Measurements from ENCODE around the gene PLXDC1. TPM values are rescaled to one million over a fixed set of nuclear protein-coding genes. Genes with fewer than 3 reads are reported as not detected.
A peak's percentile ranks its signal among the peaks of the same experiment; 100 is the strongest.

PLXDC1 gene
- total RNA-seq, 1 experiment from 2014 or later: 2.0 TPM

GRCh38 chr17:39099663-39100286 lies 51.7 kb downstream of the PLXDC1 start:
- Histone ChIP-seq H4K20me1 (ENCODE audit: control insufficient read depth, insufficient read depth, insufficient read length) (no peaks in the 10 kb centered on the region), H3K4me2 (ENCODE audit: insufficient read depth, insufficient read length, low read length) (no peak overlapping the region), H2BK120ac (ENCODE audit: low read depth, low read length, poor library complexity, severe bottlenecking) (no peak overlapping the region), H3K18ac (ENCODE audit: insufficient read length, low read depth, low read length) (no peak overlapping the region), H3K23me2 (ENCODE audit: insufficient read length, low read depth, low read length, poor library complexity, severe bottlenecking) (no peaks in the 10 kb centered on the region), H2AFZ (ENCODE audit: low read length) (no peak overlapping the region), H3K27me3 (ENCODE audit: insufficient read depth, low read length) (no peaks in the 10 kb centered on the region; the same call in 1 of the 2 replicates), H3K23ac (ENCODE audit: insufficient read length, low read depth, low read length) (no peak overlapping the region), H2AK5ac (ENCODE audit: insufficient read length, low read length) (no peak overlapping the region), H3K56ac (ENCODE audit: insufficient read length, low read depth, low read length) (no peak overlapping the region), H2BK12ac (ENCODE audit: insufficient read length, low read depth, low read length) (no peak overlapping the region), H3K9me3 (ENCODE audit: control insufficient read depth, low read depth, low read length) (no peaks in the 10 kb centered on the region), H3T11ph (ENCODE audit: low read length) (no peak overlapping the region), H3K79me2 (ENCODE audit: insufficient read depth, low read length) (no peaks in the 10 kb centered on the region), H3K9ac (ENCODE audit: extremely low read depth, insufficient read length, low read length) (no peak overlapping the region), H2BK20ac (ENCODE audit: low read depth, low read length, poor library complexity, severe bottlenecking) (no peak overlapping the region), H4K8ac (replicated peaks; ENCODE audit: insufficient read length, low read depth, low read length) (no peak overlapping the region), H3K27ac (ENCODE audit: insufficient read length, low read depth, low read length) (no peak overlapping the region), H3K4me1 (ENCODE audit: insufficient read depth, low read length) (no peaks in the 10 kb centered on the region), H4K5ac (ENCODE audit: insufficient read length, low read depth, low read length) (no peak overlapping the region), H2BK15ac (ENCODE audit: low read depth, low read length) (no peak overlapping the region), H3K79me1 (ENCODE audit: insufficient read depth, low read depth, low read length, poor library complexity, severe bottlenecking) (no peaks in the 10 kb centered on the region), H2BK5ac (ENCODE audit: insufficient read length, low read length) (no peak overlapping the region), H4K91ac (ENCODE audit: insufficient read length, low read depth, low read length) (no peak overlapping the region), H3K14ac (ENCODE audit: insufficient read depth, low read length) (no peak overlapping the region), H3K4ac (ENCODE audit: low read depth, low read length) (no peak overlapping the region)
- Mint-ChIP-seq H3K9me3 (no peaks in the 10 kb centered on the region), H3K27me3 (ENCODE audit: low read depth) (peaks cover 17% of the 10 kb centered on the region), H3K4me1 (peaks cover 17 to 22% of the 10 kb centered on the region in 2 experiments), H3K36me3 (ENCODE audit: insufficient read depth in 1 of 3, low read depth in 3 of 3) (no peaks in the 10 kb centered on the region), H3K4me3 (no peak overlapping the region), H3K27ac (peak overlapping the region in 1 of 3 experiments; percentile 44; a peak in 1 of 7 replicates)
- no peak for DNase-seq
- TF ChIP-seq CTCF (conservative IDR thresholded peaks at IDR 0.05): no peak
- whole genome bisulfite sequencing (ENCODE audit: extremely low coverage, insufficient read length, low lambda C conversion rate): no CpG with 5 or more reads among the region's 9 CpGs
